ENCODE measurements around the gene WHRN.

WHRN gene

DNA sequence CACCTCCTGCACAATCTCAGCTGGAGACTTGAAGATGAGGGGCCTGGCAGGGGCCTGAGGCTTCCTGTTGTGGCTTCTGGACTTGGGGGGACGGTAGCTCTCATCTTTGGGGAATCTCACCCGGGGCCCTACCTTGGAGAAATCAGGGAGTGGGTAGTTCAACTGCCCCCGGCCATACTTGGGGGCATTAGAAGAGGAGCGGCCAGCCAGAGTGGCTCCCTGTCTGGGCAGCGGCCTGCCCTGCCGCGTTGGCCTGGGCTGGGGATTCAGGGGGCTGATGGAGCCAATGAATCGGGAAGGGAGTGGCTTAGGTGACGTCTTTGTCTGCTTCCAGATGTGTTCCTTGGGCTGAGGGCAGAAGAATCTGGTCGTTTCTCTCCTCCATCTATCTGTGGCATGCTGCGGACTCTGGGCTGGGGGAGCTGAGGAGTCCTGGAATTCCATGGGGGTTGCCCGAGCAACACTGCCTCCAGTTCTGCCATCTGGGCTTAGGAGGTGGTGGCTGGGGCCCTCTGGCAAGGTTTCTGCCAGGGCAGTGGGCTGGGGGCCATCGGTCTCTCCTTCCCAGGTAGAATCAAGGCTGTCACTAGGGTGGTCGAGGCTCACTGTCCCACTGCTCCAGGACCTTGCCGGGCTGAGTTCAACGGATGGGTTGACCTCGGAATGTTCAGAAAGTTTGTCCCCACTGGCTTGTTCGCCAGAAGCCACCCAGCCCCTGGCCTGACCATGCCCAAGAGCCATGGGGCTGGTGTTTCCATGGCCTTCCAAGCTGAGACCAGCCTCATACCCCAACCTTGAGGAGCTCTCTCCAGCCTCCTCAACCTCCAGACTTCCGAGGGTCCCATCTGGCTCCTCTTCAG, 128.5 kb downstream of the WHRN start:
- peaks cover 0 to 2% (median 0%) of the 10 kb centered on the region in 5 donors for H3K9me3 ChIP-seq (ENCODE audit: control insufficient read depth in 5 of 5, low read length in 5 of 5)
- H3K27me3 ChIP-seq (ENCODE audit: control insufficient read depth in 5 of 5, insufficient read depth in 4 of 5, low read length in 5 of 5): peaks cover 0 to 2% (median 0%) of the 10 kb centered on the region in 5 donors
- H3K4me3 ChIP-seq (ENCODE audit: low read depth in 1 of 5, low read length in 5 of 5): no peak overlapping the region
- peaks cover 10 to 30% (median 29%) of the 10 kb centered on the region in 5 donors for H3K4me1 ChIP-seq (ENCODE audit: control insufficient read depth in 5 of 5, insufficient read depth in 5 of 5, low read length in 5 of 5)
- no peak overlapping the region for H3K9ac ChIP-seq (ENCODE audit: low read length in 5 of 5)
- peaks cover 4 to 72% (median 62%) of the 10 kb centered on the region in 5 donors for H3K36me3 ChIP-seq (ENCODE audit: control insufficient read depth in 5 of 5, insufficient read depth in 5 of 5, low read length in 5 of 5)
- no peak overlapping the region for H3K27ac ChIP-seq (ENCODE audit: low read depth, low read length)

- peaks cover 10 to 39% (median 38%) of the 10 kb centered on the region in 5 donors for H3K4me1 ChIP-seq (ENCODE audit: control insufficient read depth in 5 of 5, insufficient read depth in 5 of 5, low read length in 5 of 5)
- H3K4me3 ChIP-seq (ENCODE audit: low read depth in 1 of 5, low read length in 5 of 5): no peak overlapping the region
- no peak overlapping the region for H3K9ac ChIP-seq (ENCODE audit: low read length in 5 of 5)
- peaks cover 0 to 2% (median 0%) of the 10 kb centered on the region in 5 donors for H3K9me3 ChIP-seq (ENCODE audit: control insufficient read depth in 5 of 5, low read length in 5 of 5)
- no peak overlapping the region for H3K27ac ChIP-seq (ENCODE audit: low read depth, low read length)
- peaks cover 0 to 2% (median 0%) of the 10 kb centered on the region in 5 donors for H3K27me3 ChIP-seq (ENCODE audit: control insufficient read depth in 5 of 5, insufficient read depth in 4 of 5, low read length in 5 of 5)
- H3K36me3 ChIP-seq (ENCODE audit: control insufficient read depth in 5 of 5, insufficient read depth in 5 of 5, low read length in 5 of 5): peaks cover 4 to 70% (median 63%) of the 10 kb centered on the region in 5 donors
These were observed 129.7 kb downstream of the WHRN start for GRCh38 chr9:114375386-114376175.

GRCh38 chr9:114374936-114375335, 130.3 kb downstream of the WHRN start:
- peaks cover 0 to 66% (median 60%) of the 10 kb centered on the region in 5 donors for H3K36me3 ChIP-seq (ENCODE audit: control insufficient read depth in 5 of 5, insufficient read depth in 5 of 5, low read length in 5 of 5)
- no peak overlapping the region for H3K9ac ChIP-seq (ENCODE audit: low read length in 5 of 5)
- peaks cover 0 to 2% (median 0%) of the 10 kb centered on the region in 5 donors for H3K9me3 ChIP-seq (ENCODE audit: control insufficient read depth in 5 of 5, low read length in 5 of 5)
- H3K4me1 ChIP-seq (ENCODE audit: control insufficient read depth in 5 of 5, insufficient read depth in 5 of 5, low read length in 5 of 5): peaks cover 10 to 39% (median 38%) of the 10 kb centered on the region in 5 donors
- H3K27ac ChIP-seq (ENCODE audit: low read depth, low read length): no peak overlapping the region
- H3K27me3 ChIP-seq (ENCODE audit: control insufficient read depth in 5 of 5, insufficient read depth in 4 of 5, low read length in 5 of 5): peaks cover 0 to 2% (median 0%) of the 10 kb centered on the region in 5 donors
- H3K4me3 ChIP-seq (ENCODE audit: low read depth in 1 of 5, low read length in 5 of 5): no peak overlapping the region

GRCh38 chr9:114373960-114374730, 131.1 kb downstream of the WHRN start:
- peaks cover 10 to 42% (median 38%) of the 10 kb centered on the region in 5 donors for H3K4me1 ChIP-seq (ENCODE audit: control insufficient read depth in 5 of 5, insufficient read depth in 5 of 5, low read length in 5 of 5)
- H3K9me3 ChIP-seq (ENCODE audit: control insufficient read depth in 5 of 5, low read length in 5 of 5): peaks cover 0 to 2% (median 0%) of the 10 kb centered on the region in 5 donors
- peaks cover 0 to 2% (median 0%) of the 10 kb centered on the region in 5 donors for H3K27me3 ChIP-seq (ENCODE audit: control insufficient read depth in 5 of 5, insufficient read depth in 4 of 5, low read length in 5 of 5)
- peak overlapping the region; percentile 81 for H3K27ac ChIP-seq (ENCODE audit: low read depth, low read length)
- H3K9ac ChIP-seq (ENCODE audit: low read length in 5 of 5): no peak overlapping the region
- no peak overlapping the region for H3K4me3 ChIP-seq (ENCODE audit: low read depth in 1 of 5, low read length in 5 of 5)
- H3K36me3 ChIP-seq (ENCODE audit: control insufficient read depth in 5 of 5, insufficient read depth in 5 of 5, low read length in 5 of 5): peaks cover 0 to 64% (median 55%) of the 10 kb centered on the region in 5 donors

GRCh38 chr9:114372921-114373448, 132.3 kb downstream of the WHRN start:
- no peak overlapping the region for H3K4me3 ChIP-seq (ENCODE audit: low read depth in 1 of 5, low read length in 5 of 5)
- peaks cover 0 to 61% (median 55%) of the 10 kb centered on the region in 5 donors for H3K36me3 ChIP-seq (ENCODE audit: control insufficient read depth in 5 of 5, insufficient read depth in 5 of 5, low read length in 5 of 5)
- peak overlapping the region; percentile 81 for H3K27ac ChIP-seq (ENCODE audit: low read depth, low read length)
- peaks cover 10 to 45% (median 40%) of the 10 kb centered on the region in 5 donors for H3K4me1 ChIP-seq (ENCODE audit: control insufficient read depth in 5 of 5, insufficient read depth in 5 of 5, low read length in 5 of 5)
- H3K9ac ChIP-seq (ENCODE audit: low read length in 5 of 5): peak overlapping the region in 1 of 5 donors; percentile 25
- H3K9me3 ChIP-seq (ENCODE audit: control insufficient read depth in 5 of 5, low read length in 5 of 5): peaks cover 0 to 2% (median 0%) of the 10 kb centered on the region in 5 donors
- H3K27me3 ChIP-seq (ENCODE audit: control insufficient read depth in 5 of 5, insufficient read depth in 4 of 5, low read length in 5 of 5): peaks cover 0 to 2% (median 0%) of the 10 kb centered on the region in 5 donors

DNA sequence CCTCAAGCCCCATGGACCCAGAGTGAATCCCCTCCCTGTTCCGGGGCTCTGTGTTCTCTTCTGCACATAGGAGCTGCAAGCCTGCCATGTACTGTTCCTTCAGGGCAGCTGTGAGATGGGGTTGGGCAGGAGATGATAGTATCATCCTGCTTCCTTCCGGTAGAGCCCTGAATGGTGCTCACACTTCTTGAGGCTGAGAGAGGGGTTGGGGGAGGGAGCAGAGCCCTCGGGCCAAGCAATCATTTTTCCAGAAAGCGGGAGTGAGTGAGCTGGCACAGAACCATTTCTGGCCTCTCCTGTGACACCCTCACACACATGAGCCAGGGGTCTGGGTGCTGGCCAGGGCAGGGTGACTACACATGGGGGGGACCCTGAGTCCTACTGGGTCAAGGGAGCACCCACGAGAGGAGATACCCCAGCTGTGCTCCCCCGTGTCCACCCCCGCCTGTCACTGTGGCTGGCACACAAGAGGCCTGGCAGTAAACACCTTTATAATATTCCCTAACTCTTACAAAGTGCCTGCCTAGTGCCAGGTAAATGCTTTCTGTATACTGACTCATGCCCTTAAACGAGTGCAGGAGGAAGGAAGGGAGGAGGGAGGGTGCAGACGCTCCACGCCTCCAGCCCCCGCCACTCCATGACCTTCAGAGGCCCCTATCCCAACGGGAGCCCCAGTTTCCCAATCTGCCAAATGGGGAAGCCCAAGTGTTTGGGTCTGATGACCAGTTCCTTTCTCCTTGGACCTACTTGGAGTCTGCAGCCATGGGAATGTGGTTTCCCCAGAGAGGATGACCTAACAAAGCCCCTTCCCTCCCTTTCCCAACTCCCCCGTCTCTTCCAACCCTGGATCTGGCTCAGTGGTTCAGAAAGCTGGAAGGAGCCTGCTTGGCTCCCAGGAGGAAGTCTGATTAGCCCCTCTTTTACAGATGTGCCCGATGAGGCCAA, 133.0 kb downstream of the WHRN start:
- peaks cover 0 to 2% (median 0%) of the 10 kb centered on the region in 5 donors for H3K9me3 ChIP-seq (ENCODE audit: control insufficient read depth in 5 of 5, low read length in 5 of 5)
- H3K9ac ChIP-seq (ENCODE audit: low read length in 5 of 5): peak overlapping the region in 4 of 5 donors; percentile 7 to 81 (median 48)
- H3K36me3 ChIP-seq (ENCODE audit: control insufficient read depth in 5 of 5, insufficient read depth in 5 of 5, low read length in 5 of 5): peaks cover 0 to 61% (median 56%) of the 10 kb centered on the region in 5 donors
- peak overlapping the region; percentile 81 for H3K27ac ChIP-seq (ENCODE audit: low read depth, low read length)
- peaks cover 10 to 52% (median 44%) of the 10 kb centered on the region in 5 donors for H3K4me1 ChIP-seq (ENCODE audit: control insufficient read depth in 5 of 5, insufficient read depth in 5 of 5, low read length in 5 of 5)
- H3K4me3 ChIP-seq (ENCODE audit: low read depth in 1 of 5, low read length in 5 of 5): peak overlapping the region in 1 of 5 donors; percentile 27
- H3K27me3 ChIP-seq (ENCODE audit: control insufficient read depth in 5 of 5, insufficient read depth in 4 of 5, low read length in 5 of 5): peaks cover 0 to 2% (median 0%) of the 10 kb centered on the region in 5 donors

GRCh38 chr9:114371343-114371944, 133.8 kb downstream of the WHRN start:
- H3K9ac ChIP-seq (ENCODE audit: low read length in 5 of 5): peak overlapping the region in 2 of 5 donors; percentile 16 to 68
- H3K27me3 ChIP-seq (ENCODE audit: control insufficient read depth in 5 of 5, insufficient read depth in 4 of 5, low read length in 5 of 5): peaks cover 0 to 2% (median 0%) of the 10 kb centered on the region in 5 donors
- peak overlapping the region; percentile 81 for H3K27ac ChIP-seq (ENCODE audit: low read depth, low read length)
- peaks cover 10 to 60% (median 52%) of the 10 kb centered on the region in 5 donors for H3K4me1 ChIP-seq (ENCODE audit: control insufficient read depth in 5 of 5, insufficient read depth in 5 of 5, low read length in 5 of 5)
- peaks cover 0 to 2% (median 0%) of the 10 kb centered on the region in 5 donors for H3K9me3 ChIP-seq (ENCODE audit: control insufficient read depth in 5 of 5, low read length in 5 of 5)
- peaks cover 0 to 57% (median 52%) of the 10 kb centered on the region in 5 donors for H3K36me3 ChIP-seq (ENCODE audit: control insufficient read depth in 5 of 5, insufficient read depth in 5 of 5, low read length in 5 of 5)
- no peak overlapping the region for H3K4me3 ChIP-seq (ENCODE audit: low read depth in 1 of 5, low read length in 5 of 5)

- Histone ChIP-seq H3K27me3 (ENCODE audit: control insufficient read depth in 5 of 5, insufficient read depth in 4 of 5, low read length in 5 of 5) (peaks cover 0 to 2% (median 0%) of the 10 kb centered on the region in 5 donors), H3K9me3 (ENCODE audit: control insufficient read depth in 5 of 5, low read length in 5 of 5) (peaks cover 0 to 2% (median 0%) of the 10 kb centered on the region in 5 donors), H3K4me1 (ENCODE audit: control insufficient read depth in 5 of 5, insufficient read depth in 5 of 5, low read length in 5 of 5) (peaks cover 10 to 64% (median 56%) of the 10 kb centered on the region in 5 donors), H3K36me3 (ENCODE audit: control insufficient read depth in 5 of 5, insufficient read depth in 5 of 5, low read length in 5 of 5) (peaks cover 0 to 55% (median 50%) of the 10 kb centered on the region in 5 donors), H3K4me3 (ENCODE audit: low read depth in 1 of 5, low read length in 5 of 5) (no peak overlapping the region), H3K9ac (ENCODE audit: low read length in 5 of 5) (peak overlapping the region in 1 of 5 donors; percentile 32), H3K27ac (ENCODE audit: low read depth, low read length) (peak overlapping the region; percentile 81)
These were observed 134.3 kb downstream of the WHRN start for GRCh38 chr9:114370968-114371320.
